ENCODE results near the gene MAP9.
"Not testable (repeated sequence)": the region's sequence is repeated elsewhere in the genome, so short reads cannot be mapped to it uniquely, and the experiment has no call there.

The MAP9 gene
- total RNA-seq: 18.5 to 32.9 reads per million in 2 experiments

DNA sequence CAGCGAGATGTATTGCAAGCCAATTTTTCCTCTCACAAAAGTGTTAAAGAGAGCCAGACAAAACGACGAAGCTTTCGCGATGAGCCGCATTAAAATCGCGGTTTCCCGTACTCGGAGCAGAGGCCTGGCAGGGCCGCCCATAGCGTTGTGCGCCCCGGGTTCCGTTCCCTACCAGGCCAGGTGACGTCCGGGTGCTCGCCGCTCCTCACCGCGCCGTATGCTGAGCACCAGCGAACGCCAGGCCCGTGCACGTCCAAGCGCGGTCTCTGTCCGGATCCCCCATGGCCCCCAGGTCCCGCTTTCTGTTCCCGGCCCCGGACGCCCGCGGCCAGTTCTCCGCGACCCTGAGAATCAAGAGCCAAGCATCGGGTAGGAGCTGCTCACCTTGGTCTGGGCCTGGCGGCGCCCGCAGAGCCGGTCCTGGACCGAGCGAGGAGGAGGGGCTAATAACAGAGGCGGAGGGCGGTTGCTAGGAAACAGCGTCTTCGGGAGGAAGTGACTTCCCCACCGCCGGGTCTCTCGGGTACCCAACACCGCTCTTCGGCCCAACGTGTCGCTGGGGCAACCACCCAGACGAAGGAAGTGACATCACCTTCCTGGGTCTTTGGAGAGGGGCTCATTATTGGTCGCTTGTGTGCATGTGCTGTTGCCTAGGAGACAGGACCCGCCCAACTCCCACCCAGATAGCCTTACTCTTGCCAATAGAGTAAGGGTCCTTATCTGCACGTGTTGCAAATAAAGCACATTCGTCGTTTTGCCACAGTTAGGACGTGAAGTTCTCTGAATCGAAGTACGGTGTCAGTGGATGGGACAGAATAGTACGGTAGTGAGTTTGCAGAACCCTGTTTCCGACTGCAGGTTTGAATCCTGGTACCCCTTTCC lies at the start of gene MAP9:
MAP9 (minus strand) TSS at position 579 of the 882 bp plus-strand sequence. CDS start 1,115 bp downstream, outside the sequence.
- DNase-seq (ENCODE audit: low read depth): peak; percentile 81

DNA sequence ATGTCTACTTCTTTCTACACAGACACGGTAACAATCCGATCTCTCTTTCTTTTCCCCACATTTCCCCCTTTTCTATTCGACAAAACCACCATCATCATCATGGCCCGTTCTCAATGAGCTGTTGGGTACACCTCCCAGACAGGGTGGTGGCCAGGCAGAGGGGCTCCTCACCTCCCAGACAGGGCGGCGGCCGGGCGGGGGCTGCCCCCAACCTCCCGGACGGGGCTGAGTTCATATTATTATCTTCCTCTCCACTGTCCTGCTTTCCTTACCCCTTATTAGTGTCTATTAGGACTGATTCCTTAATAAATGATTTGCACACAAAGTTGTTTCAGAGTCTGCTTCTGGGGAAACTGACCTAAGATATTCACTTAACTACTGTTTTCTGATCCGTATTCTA lies 48.0 kb upstream of the MAP9 start:
- not testable (repeated sequence) for DNase-seq (ENCODE audit: low read depth)

DNA sequence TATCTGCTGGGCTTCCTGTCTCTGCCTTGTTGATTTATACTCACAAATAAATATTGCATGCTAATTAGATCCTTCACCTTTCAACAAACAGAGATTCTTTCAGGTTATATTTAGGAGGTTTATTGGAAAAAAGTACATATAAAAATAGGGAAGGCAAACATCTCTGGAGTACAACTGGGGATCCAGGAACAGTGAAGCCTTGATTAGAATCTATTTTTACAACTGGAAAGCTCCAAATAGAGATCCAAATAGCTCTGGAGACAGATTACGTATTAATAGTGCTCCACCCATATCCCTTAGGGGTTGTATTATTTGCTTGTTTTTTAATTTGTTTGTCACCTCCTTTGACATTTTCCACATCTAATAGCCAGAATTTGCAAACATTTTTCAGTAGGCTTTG lies 46.9 kb upstream of the MAP9 start:
- no peak for DNase-seq (ENCODE audit: low read depth)

DNA sequence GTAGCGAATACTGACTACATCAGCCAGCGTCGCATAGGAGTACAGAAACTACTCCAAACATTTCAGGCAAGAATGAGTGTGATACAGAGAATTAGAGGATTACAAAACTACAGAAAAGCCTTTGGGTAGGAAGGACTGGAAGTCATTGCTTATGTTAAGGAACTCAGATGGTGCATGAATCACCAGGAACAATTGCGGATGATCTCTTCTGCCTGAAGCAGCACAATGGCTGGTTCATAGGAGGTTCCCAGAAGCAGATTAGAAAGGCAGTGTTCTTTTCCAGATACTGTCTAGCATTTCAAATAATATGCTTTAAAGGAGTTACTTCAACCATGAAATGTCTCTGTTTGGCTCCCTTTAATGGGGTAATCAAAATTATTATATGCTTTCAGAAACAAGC lies 42.5 kb upstream of the MAP9 start:
- no peak for DNase-seq (ENCODE audit: low read depth)

DNA sequence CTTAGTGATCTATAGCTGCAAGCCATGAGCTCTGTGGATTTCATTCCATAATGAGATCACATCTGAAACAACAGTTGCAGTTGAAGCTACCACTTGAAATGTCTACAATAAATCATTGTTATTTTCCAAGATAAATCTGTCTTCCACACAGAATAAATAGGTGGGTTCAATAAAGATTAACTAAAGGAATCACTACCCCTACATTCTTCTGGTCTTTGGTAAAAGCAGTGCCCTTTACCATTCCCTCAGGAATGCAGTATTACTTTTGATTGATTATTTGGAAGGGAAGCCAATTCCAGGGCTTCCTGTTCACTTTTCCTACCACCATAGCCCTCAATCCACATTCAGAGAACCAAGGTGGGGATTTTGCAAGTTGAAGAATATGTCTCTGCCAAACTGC lies 38.9 kb upstream of the MAP9 start:
- no peak for DNase-seq (ENCODE audit: low read depth)

DNA sequence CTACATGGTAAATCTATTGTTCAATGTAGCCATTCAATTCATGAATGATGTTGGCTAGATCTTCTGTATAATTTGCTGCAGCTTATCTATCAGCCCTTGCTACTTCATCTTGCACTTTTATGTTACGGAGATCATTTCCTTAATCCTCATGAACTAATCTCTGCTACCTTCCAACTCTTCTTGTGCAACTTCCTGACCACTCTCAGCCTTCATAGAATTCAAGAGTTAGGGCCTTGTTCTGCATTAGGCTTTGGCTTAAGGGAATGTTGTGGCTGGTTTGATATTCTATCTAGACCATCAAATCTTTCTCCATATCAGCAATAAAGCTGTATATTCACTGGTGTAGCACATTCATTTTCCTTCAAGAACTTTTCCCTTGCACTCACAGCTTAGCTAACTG lies 36.7 kb upstream of the MAP9 start:
- DNase-seq (ENCODE audit: low read depth): no peak

DNA sequence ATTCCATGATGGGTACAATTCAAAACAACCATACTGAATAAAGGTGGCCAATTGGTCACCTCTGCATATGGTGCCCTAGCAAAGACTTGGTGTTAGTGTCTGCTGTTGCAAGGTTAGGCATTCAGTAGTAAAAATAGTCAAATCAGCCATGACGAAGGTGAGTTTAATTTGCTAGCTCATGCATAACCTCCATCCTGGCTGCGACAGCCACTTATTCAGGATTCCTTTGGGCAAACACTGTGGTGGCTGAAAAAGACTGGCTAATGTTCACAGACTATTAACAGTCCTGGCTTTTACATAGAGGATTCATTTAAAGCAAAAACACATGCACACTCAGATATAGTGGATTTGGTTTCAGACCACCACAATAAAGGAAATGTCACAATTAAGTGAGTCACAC lies 34.8 kb upstream of the MAP9 start:
- no peak for DNase-seq (ENCODE audit: low read depth)

DNA sequence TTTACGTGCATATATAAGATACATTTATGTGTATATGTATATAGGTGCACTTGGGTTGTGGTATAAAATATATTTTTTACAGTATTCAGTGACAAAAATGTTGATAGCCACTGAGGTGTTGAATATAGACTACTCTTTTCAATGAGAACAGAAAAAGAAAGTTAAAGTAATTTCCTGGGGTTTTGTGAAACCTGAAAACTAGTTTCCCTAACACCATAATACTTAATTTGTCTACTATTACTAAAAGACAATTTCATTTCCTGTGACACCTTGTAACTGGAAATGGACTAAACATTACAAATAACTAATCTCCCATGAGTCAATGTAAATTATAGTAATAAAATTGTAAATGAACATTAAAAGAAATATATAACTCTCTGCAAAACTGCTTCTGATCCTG lies 32.0 kb upstream of the MAP9 start:
- DNase-seq (ENCODE audit: low read depth): no peak

DNA sequence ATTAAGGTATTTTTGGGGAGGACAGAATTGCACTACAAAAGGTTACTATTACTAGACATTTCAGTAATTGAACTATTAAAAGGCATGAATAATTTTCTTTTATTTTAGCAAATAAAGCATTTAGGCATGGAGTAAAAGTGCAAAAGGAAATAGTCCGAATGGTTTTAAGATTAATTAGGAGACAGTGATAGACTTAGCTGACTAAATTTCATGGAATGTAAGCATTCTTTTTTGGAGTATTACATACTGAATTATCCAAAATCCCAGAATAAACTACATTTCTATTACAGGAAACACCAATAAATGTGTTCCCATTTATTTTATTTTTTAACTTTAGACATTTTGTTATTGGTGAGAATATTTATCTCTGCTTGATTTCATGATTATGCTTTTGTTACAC lies 30.7 kb upstream of the MAP9 start:
- no peak for DNase-seq (ENCODE audit: low read depth)

DNA sequence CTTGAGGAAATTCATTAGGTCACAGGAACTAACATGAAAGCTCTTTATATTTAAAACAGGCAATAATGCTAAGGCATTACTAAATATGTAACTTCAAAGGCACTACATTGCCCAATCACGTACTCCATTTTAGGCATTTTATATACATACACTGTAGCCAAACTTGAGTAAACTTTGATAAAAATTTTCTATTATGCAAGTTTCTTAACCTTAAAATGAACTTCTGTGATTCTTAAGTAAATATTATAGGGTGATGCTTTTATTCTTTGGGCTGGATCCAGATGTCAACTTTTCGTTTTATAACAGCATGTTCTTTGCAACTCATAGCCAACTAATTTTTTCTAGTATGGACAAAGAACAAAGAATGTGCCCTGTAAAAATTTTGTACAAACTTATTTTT lies 28.3 kb upstream of the MAP9 start:
- no peak for DNase-seq (ENCODE audit: low read depth)

DNA sequence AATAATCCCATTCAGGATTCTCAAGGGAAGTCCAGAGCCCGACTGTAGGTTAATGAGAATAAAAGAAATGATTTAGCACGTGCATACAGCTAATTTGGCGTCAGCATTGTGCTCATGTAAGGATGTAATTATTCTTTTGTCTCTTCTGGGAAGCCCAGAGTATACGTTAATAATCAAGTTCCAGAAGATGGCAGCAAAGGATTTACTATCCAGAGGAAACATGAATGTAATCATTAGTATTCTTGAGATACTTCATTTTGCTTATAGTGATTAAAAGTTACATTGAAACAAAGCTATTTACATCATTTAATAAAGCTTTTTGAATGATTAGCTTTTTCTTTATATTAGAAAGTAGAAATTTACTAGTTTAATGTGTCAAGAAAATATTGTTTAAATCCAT lies 27.1 kb upstream of the MAP9 start:
- no peak for DNase-seq (ENCODE audit: low read depth)

DNA sequence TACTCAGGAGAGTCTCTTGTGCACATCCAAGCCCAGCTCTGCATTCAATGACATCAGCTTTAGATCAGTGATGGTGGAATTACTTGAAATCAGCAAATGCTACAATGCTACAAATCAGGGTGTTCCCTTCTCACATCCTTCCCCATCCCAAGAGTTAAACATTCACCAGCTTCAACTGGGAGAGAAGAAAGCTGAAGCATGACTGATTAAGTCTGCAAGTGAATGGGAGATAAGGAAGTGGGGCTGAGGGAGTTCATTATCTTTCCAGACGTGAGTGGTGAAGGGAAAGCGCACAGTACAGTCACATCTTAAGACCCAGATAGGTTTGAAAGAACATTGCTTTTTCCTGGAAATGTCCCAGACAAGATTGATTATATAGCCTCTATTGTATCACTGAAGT lies 26.2 kb upstream of the MAP9 start:
- DNase-seq (ENCODE audit: low read depth): no peak

DNA sequence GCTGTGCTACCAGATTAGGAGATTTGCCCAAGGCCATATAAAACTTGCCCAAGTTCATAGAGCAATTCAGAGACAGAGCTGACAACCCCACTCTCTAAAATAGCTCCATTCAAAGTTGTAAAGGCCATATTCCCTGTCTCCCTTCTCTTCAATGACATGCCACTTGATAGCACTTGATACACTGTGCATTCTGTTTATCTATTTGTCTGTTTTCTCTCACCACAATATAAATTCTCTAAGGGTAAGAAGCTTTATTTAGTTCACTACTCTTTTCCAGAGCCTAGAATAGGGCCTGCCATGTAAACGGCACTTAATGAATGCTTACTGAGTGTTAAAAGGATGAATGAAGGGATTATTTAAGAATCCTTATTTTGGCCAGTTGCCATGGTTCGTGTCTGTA lies 24.1 kb upstream of the MAP9 start:
- no peak for DNase-seq (ENCODE audit: low read depth)

DNA sequence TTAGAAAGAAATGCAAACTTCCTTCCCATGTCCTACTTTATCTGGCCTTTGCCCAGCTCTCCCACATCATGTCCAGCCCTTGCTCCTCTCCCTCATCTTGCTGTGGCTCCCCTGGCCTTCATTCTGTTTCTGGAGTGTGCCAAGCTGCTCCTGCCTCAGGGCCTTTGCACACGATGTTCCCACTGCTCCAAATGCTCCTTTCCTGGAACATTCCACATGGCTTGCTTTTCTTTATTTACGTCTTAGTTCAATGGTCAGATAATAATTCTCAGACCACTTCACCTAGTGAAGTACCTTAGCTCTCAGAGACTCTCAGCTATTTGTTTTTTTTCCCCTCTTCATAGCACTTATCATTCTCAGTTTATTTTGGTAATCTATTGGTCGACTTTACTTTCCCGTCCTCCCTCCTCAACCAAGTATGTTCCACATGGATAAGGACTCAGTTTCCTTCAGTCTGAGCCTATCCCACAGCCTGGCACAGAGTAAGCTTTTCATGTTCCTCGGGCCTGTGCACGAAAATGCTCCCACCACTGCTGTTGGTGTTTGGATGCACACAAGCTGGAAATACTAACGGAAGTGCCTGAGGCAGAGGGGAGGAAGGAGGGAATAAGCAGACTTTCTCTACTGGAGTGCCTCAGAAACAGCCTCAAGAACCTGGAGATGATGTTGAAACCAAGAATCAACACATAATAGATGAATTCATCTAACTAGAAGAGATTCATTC lies 23.4 kb upstream of the MAP9 start:
- no peak for DNase-seq (ENCODE audit: low read depth)

DNA sequence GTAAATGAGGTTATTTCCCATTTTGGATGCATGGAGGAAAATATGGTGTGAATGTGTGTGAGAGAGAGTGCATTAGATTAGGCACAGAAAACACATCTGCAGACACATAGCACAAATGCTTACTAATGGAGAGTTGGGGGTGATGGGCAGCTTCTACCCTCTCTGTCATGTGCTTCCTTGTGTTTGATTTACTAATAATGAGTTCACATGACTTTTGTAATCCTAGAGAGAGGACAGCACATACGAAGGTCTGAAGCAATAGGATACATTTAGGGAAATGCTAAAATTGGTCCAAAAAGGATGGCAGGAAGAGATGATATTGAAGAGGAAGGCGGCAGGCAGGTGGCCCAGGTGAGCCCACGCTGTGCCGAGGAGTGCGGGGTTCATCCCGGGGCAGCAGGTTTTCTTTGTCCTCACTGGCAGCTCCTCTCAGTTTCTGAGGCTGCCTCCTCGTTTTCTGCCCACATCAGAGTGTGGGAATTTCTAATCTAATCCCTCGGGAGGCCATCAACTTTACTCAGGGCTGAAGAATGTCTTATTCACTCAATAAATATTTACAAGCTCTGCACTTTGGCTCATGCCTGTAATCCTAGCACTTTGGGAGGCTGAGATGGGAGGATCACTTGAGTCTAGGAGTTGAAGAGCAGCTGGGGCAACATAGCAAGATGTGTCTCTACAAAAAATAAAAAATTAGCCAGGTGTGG lies 15.9 kb upstream of the MAP9 start:
- no peak for DNase-seq (ENCODE audit: low read depth)

DNA sequence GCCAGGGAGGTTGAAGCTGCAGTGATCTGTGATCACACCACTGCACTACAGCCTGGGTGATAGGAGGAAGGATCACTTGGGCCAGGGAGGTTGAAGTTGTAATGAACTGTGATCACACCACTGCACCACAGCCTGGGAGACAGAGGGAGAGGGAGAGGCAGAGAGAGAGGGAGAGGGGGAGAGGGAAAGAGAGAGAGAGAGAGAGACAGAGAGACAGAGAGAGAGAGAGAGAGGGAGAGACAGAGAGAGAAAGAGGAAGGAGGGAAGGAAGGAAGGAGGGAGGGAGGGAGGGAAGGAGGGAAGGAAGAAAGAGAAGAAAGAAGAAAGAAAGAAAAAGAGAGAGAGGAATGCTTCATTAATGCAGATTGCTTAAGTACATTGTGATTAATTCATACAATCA lies 15.2 kb upstream of the MAP9 start:
- no peak for DNase-seq (ENCODE audit: low read depth)

DNA sequence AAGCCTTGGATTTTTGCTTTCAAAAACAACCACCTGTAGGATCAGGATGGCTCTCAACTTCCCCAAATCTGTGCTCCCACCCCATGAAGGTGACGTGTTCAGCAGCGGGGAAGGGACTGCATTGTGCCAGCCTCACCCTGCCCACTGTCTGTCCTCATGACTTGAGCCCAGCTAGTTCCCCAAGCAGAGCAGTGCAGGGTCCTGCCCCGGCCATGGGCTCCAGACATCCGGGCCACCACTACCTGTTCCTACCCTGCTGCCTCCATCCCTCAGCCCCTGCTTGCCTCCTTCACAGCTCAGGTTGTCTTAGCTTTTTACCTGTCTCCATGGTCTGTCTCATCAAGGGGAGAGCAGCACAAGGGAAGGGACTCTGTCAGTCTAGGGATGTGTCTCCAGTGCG lies 11.4 kb upstream of the MAP9 start:
- DNase-seq (ENCODE audit: low read depth): no peak

DNA sequence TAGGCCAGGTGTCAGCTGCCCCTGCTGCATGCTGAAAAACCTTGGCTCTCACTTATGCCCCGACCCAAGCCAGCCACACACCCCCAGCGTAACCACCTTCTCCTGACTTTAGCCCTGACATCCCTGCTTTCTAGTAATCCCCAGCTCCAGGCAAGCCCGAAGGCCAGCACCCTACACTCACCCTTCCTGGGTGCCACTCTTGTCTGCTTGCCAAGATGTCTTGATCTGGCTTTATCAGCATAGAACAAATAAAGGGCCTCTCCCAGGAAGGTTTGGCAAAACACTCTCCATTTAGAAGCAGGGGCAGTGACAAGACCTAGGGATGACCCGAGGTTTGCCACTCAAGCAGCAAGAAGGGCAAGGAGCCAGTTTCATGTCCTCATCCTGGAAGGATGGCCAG lies 6.8 kb upstream of the MAP9 start:
- DNase-seq (ENCODE audit: low read depth): no peak

DNA sequence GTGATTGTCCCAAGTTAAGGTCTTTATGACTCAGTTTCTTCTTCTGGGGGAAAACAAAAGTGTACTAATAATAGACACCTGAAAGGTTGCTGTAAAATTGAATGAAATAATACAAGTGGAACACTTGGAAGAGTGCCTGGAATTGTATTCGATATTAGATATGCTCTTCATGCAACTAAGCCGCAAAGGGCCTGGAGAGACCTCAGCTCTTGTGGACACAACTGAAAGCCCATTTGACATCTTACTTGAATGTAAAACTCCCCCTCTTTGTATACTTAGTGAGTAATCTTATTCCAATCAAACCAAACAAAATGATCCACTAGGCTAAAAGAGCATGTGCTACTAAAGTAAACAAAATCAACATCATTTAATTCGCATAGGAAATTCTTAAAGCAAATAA lies 511 bp upstream of the MAP9 start:
- no peak for DNase-seq (ENCODE audit: low read depth)

DNA sequence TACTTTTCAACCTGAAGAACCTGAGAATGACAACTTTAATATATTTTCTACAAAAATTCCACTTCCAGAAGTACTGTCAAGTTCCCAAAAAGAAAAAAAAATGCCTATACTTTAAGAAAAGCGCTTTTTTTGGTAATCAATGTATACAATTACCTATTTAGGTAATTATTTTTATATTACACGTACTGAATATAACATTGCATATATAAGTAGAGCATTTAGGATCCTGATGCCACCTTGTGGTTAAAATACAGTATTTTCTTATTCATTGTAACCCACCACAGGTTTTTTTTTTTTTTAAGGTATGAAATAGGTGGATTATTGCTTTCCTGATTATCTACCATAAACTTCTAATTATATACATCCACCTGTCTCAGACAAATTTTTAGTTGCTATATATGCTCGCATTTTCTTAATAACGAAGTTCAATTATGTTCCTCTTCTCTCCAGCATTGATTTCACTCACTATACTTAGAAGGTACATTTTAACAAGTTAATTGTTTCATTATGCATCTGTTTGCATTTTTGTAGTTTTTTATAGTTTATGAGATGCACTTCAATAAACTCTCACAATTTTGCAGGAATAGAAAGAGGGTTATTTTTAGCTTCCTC lies 5.2 kb downstream of the MAP9 start:
- DNase-seq (ENCODE audit: low read depth): no peak

DNA sequence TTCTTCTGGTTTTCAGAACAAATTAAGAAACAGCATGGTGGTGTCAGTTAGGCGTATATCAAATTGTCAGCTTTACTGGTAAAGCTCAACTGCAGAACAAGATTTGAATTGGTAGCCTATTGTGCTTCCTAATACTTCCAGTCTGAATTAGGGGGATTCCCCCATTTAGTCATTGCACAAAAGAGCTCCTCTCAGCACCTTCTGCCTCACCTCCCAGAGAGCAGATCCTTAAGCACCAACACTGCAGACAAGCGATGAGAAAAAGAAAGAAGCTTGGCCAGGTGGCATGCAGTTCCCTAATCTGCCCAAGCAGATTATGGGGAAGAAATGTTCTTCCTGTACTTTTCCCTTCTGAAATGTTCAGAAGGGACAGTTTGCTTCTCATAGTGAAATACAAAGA lies 9.2 kb downstream of the MAP9 start:
- no peak for DNase-seq (ENCODE audit: low read depth)

DNA sequence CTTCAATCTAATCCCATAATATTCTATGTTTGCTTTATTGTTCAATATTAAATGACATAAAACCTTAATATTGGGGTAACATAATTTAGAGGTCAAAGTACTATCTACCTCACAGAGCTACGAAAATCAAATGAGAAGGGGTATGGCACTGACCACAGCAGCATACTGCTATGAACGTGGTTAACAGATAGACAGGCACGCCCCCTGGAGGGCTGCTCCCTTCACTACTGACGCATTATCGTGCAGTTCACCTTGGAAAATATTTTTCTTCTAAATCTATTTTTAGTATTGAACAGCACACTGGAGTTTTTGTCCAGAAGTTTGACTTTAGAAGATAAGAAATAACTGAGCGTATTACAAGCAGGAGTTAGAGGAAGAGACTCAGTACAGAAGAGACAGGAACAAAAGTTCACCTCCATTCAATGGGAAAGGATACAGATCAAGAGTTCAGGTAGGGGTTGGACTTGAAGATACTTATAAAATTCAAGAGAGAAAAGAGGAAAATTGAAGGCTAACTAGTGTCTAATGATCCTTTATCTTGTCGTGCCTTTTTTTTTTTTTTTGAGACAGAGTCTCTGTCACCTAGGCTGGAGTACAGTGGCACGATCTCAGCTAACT lies 22.7 kb downstream of the MAP9 start:
- DNase-seq (ENCODE audit: low read depth): no peak
